Measurements from ENCODE around the gene EXOSC7.

GRCh38 chr3:44989141-44989540 is 13.1 kb downstream of the EXOSC7 start:
- TF ChIP-seq POLR2AphosphoS5 (IDR thresholded peaks at IDR 0.05; ENCODE audit: low read length), result no peak
- no peak for TF ChIP-seq RELA (IDR thresholded peaks at IDR 0.05; ENCODE audit: borderline replicate concordance, partially characterized antibody)

Data from GM12878 (cell line).